HFFc6 (cell line): ENCODE data around the gene LYPLA2. TPM values are rescaled to one million over a fixed set of nuclear protein-coding genes. Genes with fewer than 3 reads are reported as not detected.
"Not testable (repeated sequence)": the region's sequence is repeated elsewhere in the genome, so short reads cannot be mapped to it uniquely, and the experiment has no call there.

Experiments used
- DNase-seq: peaks from one replicate; pipeline ENCODE4 v3.0.0-alpha.2; 2018
- H3K27ac Mint-ChIP-seq: 2 replicates; pipeline ENCODE4 v1.8.0; 2020; ENCODE audit warnings: mild to moderate bottlenecking, mixed read lengths
- H3K27me3 Mint-ChIP-seq: 2 replicates; pipeline ENCODE4 v1.8.0; 2021; ENCODE audit warnings: mild to moderate bottlenecking, moderate library complexity, mixed read lengths; ENCODE audit not compliant: insufficient read depth
- H3K36me3 Mint-ChIP-seq: 2 replicates; pipeline ENCODE4 v1.8.0; 2021; ENCODE audit warnings: low read depth, mixed read lengths
- H3K4me1 Mint-ChIP-seq: 2 replicates; pipeline ENCODE4 v1.8.0; 2020; ENCODE audit warnings: low read depth, mixed read lengths
- H3K4me3 Mint-ChIP-seq: 2 replicates; pipeline ENCODE4 v1.8.0; 2020; ENCODE audit warnings: mild to moderate bottlenecking, moderate library complexity, mixed read lengths
- H3K9me3 Mint-ChIP-seq: 2 replicates; pipeline ENCODE4 v1.8.0; 2020; ENCODE audit warnings: mild to moderate bottlenecking, mixed read lengths
- total RNA-seq, 6 experiments: library from RNA; stranded (reverse); fragmentation: NEBNext Ultra II Directional; extraction: Animal tissue kit (Norgen Biotek cat#: 25700); gene quantifications; 2 replicates in 1 of 6; 3 replicates in 5 of 6; pipeline ENCODE4 v1.2.3, GENCODE V29; 2021
- TF ChIP-seq, protein P1 (sequence below): fragments of 200-600 bp; sonication (generic); IDR thresholded peaks from 2 replicates; pipeline ENCODE4 v1.5.0; 2021; ENCODE audit warnings: antibody characterized with exemption, mild to moderate bottlenecking

The LYPLA2 gene
- total RNA-seq, 6 experiments from 2014 or later: 55.7 to 65.0 (median 59.8) TPM

GRCh38 chr1:23793018-23793781 lies 2.3 kb downstream of the LYPLA2 start:
- DNase-seq: no peak
- Mint-ChIP-seq H3K4me1 (peaks cover 25% of the 10 kb centered on the region), H3K9me3 (no peaks in the 10 kb centered on the region), H3K4me3 (no peak overlapping the region), H3K36me3 (peaks cover 5% of the 10 kb centered on the region), H3K27me3 (peaks cover 13% of the 10 kb centered on the region; the same call in 1 of the 2 replicates), H3K27ac (peak overlapping the region; percentile 59)
- TF ChIP-seq, protein P1, sequence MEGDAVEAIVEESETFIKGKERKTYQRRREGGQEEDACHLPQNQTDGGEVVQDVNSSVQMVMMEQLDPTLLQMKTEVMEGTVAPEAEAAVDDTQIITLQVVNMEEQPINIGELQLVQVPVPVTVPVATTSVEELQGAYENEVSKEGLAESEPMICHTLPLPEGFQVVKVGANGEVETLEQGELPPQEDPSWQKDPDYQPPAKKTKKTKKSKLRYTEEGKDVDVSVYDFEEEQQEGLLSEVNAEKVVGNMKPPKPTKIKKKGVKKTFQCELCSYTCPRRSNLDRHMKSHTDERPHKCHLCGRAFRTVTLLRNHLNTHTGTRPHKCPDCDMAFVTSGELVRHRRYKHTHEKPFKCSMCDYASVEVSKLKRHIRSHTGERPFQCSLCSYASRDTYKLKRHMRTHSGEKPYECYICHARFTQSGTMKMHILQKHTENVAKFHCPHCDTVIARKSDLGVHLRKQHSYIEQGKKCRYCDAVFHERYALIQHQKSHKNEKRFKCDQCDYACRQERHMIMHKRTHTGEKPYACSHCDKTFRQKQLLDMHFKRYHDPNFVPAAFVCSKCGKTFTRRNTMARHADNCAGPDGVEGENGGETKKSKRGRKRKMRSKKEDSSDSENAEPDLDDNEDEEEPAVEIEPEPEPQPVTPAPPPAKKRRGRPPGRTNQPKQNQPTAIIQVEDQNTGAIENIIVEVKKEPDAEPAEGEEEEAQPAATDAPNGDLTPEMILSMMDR: no peak

- Mint-ChIP-seq H3K4me1 (peaks cover 20% of the 10 kb centered on the region), H3K36me3 (peaks cover 4% of the 10 kb centered on the region; the same call in 1 of the 2 replicates), H3K27me3 (peaks cover 12% of the 10 kb centered on the region; the same call in 1 of the 2 replicates), H3K9me3 (no peaks in the 10 kb centered on the region), H3K4me3 (no peak overlapping the region), H3K27ac (no peak overlapping the region; the same call in 1 of the 2 replicates)
- DNase-seq: no peak
- TF ChIP-seq, protein P1: no peak
These were observed 3.2 kb downstream of the LYPLA2 start for GRCh38 chr1:23793861-23794731.

GRCh38 chr1:23794732-23795182 lies 3.8 kb downstream of the LYPLA2 start:
- not testable (repeated sequence) for DNase-seq, H3K36me3 Mint-ChIP-seq, H3K27ac Mint-ChIP-seq, H3K9me3 Mint-ChIP-seq, H3K4me3 Mint-ChIP-seq
- Mint-ChIP-seq H3K27me3 (peaks cover 12% of the 10 kb centered on the region; the same call in 1 of the 2 replicates), H3K4me1 (peaks cover 20% of the 10 kb centered on the region)

DNA sequence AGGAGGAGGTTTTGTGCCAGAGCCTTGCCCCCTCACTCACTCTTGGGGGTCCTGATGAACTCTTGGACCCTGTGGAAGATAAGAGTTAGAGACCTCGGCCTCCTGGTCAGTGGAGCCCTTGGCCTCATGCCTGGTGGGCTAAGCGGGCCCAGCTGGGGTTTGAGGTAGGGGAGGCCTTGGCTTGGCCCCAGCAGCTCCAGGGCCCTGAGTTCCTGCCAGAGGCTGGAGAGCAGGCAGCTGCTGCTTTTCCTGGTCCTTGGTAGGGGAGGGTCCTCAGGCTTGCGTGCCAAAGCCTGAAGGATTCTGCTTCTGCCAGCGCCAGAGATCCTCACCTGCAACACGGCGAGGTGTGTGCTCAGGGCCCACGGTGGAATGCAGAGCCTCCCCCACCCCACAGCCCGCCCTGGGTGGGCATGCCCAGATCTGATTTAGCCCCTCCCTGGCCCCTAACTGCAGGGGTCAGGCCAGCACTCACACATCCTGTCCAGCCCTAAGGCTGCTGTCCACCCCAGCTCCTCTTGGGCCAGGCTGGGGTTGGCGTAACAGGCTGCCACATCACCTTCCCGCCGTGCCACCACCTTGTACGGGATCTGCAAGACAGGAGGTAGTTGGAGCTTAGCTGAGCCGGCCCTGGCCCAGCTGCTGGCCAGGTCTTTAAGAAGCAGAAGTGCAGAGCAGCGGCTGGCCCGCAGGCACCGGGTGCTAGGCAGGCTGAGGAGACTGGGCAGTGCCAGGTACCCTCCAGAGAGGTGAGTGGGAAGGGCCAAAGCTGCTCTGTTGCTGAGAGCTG lies 4.9 kb downstream of the LYPLA2 start:
- H3K36me3 Mint-ChIP-seq: peaks cover 4% of the 10 kb centered on the region; the same call in 1 of the 2 replicates
- H3K27me3 Mint-ChIP-seq: peaks cover 12% of the 10 kb centered on the region; the same call in 1 of the 2 replicates
- H3K9me3 Mint-ChIP-seq: no peaks in the 10 kb centered on the region
- H3K4me1 Mint-ChIP-seq: peaks cover 12% of the 10 kb centered on the region
- H3K27ac Mint-ChIP-seq: no peak overlapping the region
- no peak overlapping the region for H3K4me3 Mint-ChIP-seq
- DNase-seq: no peak
- TF ChIP-seq, protein P1: no peak

- TF ChIP-seq, protein P1: no peak
- no peak overlapping the region for H3K27ac Mint-ChIP-seq
- H3K27me3 Mint-ChIP-seq: peaks cover 10% of the 10 kb centered on the region; the same call in 1 of the 2 replicates
- H3K4me1 Mint-ChIP-seq: peaks cover 17% of the 10 kb centered on the region
- peaks cover 4% of the 10 kb centered on the region; the same call in 1 of the 2 replicates for H3K36me3 Mint-ChIP-seq
- no peaks in the 10 kb centered on the region for H3K9me3 Mint-ChIP-seq
- DNase-seq: no peak
- no peak overlapping the region for H3K4me3 Mint-ChIP-seq
These were observed 5.7 kb downstream of the LYPLA2 start for GRCh38 chr1:23796466-23797271.
